Osteoblast (primary cell): ENCODE data around the gene TLNRD1. TPM values are rescaled to one million over a fixed set of nuclear protein-coding genes. Genes with fewer than 3 reads are reported as not detected.

Experiments used
- DNase-seq: peaks from one replicate; pipeline ENCODE4 v3.0.0; 2011; ENCODE audit warnings: low spot score, mixed read lengths; ENCODE audit not compliant: insufficient read length; ENCODE audit errors: missing footprints
- H2AFZ ChIP-seq: 2 replicates; pipeline ENCODE4 v1.6.0; 2011; ENCODE audit warnings: mild to moderate bottlenecking, low read length
- H3K27ac ChIP-seq: 2 replicates; pipeline ENCODE4 v1.5.1; 2011; ENCODE audit warnings: mild to moderate bottlenecking, low read depth, low read length, moderate library complexity
- H3K27me3 ChIP-seq: 2 replicates; pipeline ENCODE4 v1.6.0; 2012; ENCODE audit warnings: mild to moderate bottlenecking, control low read depth, inconsistent platforms, low read length, moderate library complexity; ENCODE audit not compliant: insufficient read depth
- H3K36me3 ChIP-seq: 2 replicates; pipeline ENCODE4 v1.5.1; 2011; ENCODE audit warnings: mild to moderate bottlenecking, low read length, control low read depth, moderate library complexity; ENCODE audit not compliant: insufficient read depth
- H3K4me1 ChIP-seq: 2 replicates; pipeline ENCODE4 v1.5.1; 2011; ENCODE audit warnings: mild to moderate bottlenecking, low read length, control low read depth, moderate library complexity; ENCODE audit not compliant: insufficient read depth
- H3K4me2 ChIP-seq: 2 replicates; pipeline ENCODE4 v1.6.0; 2011; ENCODE audit warnings: mild to moderate bottlenecking, low read length; ENCODE audit not compliant: insufficient read depth
- H3K4me3 ChIP-seq: fragments of 200-600 bp; sonication (generic); 3 replicates; pipeline ENCODE4 v1.5.1; 2012; ENCODE audit warnings: mild to moderate bottlenecking, low read length, inconsistent platforms; ENCODE audit not compliant: insufficient read depth
- H3K79me2 ChIP-seq: 2 replicates; pipeline ENCODE4 v1.6.0; 2012; ENCODE audit warnings: mild to moderate bottlenecking, low read length, control low read depth, inconsistent platforms; ENCODE audit not compliant: insufficient read depth
- H3K9me3 ChIP-seq: 2 replicates; pipeline ENCODE4 v1.5.1; 2011; ENCODE audit warnings: low read depth, low read length, control low read depth
- H4K20me1 ChIP-seq: 2 replicates; pipeline ENCODE4 v1.6.0; 2012; ENCODE audit warnings: mild to moderate bottlenecking, low read length, control low read depth; ENCODE audit not compliant: insufficient read depth
- total RNA-seq: library from RNA; depleted of rRNA; stranded (reverse); fragments of >200 nt; gene quantifications from 2 replicates; pipeline ENCODE4 v1.2.3, GENCODE V29; 2012
- TF ChIP-seq, protein P1 (sequence below): IDR thresholded peaks from 2 replicates; pipeline ENCODE4 v1.5.1; 2011; ENCODE audit warnings: mild to moderate bottlenecking, low read depth, low read length, moderate library complexity; ENCODE audit errors: extremely low read depth

TLNRD1 gene
- total RNA-seq, 1 donor, result 7.6 TPM

DNA sequence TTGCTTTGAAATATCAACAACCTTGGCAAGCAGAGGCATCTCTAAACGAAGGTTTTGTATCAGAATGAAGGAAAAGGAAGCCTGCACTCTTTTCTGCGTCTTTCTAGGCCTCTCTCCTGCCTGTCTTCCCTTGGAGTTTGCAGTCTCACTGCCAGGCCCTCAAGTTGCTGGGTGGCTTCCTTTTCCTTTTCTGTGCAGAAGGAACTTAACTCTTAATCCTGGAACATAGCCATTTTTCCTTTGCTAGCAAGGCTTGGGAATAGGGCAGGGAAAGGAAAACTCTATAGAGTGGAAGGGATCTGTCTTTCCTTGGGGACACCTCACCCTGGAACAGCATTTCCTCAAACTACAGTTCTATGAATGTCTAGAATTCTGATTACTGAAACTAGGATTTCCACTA, 32.8 kb downstream of the TLNRD1 start:
- DNase-seq, result no peak
- no peak overlapping the region for H3K4me2 ChIP-seq
- TF ChIP-seq, protein P1, sequence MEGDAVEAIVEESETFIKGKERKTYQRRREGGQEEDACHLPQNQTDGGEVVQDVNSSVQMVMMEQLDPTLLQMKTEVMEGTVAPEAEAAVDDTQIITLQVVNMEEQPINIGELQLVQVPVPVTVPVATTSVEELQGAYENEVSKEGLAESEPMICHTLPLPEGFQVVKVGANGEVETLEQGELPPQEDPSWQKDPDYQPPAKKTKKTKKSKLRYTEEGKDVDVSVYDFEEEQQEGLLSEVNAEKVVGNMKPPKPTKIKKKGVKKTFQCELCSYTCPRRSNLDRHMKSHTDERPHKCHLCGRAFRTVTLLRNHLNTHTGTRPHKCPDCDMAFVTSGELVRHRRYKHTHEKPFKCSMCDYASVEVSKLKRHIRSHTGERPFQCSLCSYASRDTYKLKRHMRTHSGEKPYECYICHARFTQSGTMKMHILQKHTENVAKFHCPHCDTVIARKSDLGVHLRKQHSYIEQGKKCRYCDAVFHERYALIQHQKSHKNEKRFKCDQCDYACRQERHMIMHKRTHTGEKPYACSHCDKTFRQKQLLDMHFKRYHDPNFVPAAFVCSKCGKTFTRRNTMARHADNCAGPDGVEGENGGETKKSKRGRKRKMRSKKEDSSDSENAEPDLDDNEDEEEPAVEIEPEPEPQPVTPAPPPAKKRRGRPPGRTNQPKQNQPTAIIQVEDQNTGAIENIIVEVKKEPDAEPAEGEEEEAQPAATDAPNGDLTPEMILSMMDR, result no peak
- H3K9me3 ChIP-seq, result no peaks in the 10 kb centered on the region
- H3K4me1 ChIP-seq, result no peaks in the 10 kb centered on the region
- H3K27ac ChIP-seq, result no peak overlapping the region
- H3K27me3 ChIP-seq, result no peaks in the 10 kb centered on the region
- no peaks in the 10 kb centered on the region for H4K20me1 ChIP-seq
- no peak overlapping the region for H2AFZ ChIP-seq
- no peak overlapping the region for H3K4me3 ChIP-seq
- no peaks in the 10 kb centered on the region for H3K36me3 ChIP-seq
- no peaks in the 10 kb centered on the region for H3K79me2 ChIP-seq

DNA sequence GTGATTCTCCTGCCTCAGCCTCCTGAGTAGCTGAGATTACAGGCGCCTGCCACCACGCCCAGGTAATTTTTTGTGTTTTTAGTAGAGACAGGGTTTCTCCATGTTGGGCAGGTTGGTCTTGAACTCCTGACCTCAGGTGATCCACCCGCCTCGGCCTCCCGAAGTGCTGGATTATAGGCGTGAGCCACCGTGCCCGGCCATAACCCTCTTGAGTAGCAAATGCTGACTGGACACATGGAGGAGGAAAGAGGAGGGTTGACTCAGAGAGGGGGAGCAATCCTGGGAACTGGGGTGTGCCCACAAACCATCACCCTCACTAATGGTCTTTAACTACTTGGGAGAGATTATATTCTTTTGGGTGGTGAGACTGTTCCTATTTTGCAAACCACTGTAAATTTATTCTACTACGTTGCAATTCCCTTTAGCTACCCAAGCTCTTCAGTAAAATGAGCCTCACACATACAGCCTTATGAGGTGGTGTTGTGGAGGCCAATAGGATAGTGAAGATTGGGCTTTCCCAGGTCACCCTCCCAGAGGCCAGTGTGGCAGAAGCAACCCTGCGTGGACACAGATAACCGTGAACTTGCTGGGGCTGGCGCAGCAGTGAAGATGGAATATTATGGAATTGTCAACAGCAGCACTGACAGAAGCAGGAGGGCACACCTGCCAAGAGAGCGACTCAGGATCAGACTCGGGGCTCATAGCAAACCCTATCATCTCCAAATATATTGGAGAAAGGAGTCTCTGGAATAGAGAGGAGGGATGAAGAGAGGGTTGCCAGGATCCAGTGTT, 37.4 kb downstream of the TLNRD1 start:
- Histone ChIP-seq H3K27me3 (no peaks in the 10 kb centered on the region), H2AFZ (no peak overlapping the region), H3K79me2 (no peaks in the 10 kb centered on the region), H3K27ac (no peak overlapping the region), H4K20me1 (no peaks in the 10 kb centered on the region), H3K4me3 (no peak overlapping the region), H3K36me3 (no peaks in the 10 kb centered on the region), H3K4me2 (no peak overlapping the region), H3K4me1 (no peaks in the 10 kb centered on the region), H3K9me3 (no peaks in the 10 kb centered on the region)
- peak; percentile 17 for DNase-seq
- TF ChIP-seq, protein P1, result no peak

DNA sequence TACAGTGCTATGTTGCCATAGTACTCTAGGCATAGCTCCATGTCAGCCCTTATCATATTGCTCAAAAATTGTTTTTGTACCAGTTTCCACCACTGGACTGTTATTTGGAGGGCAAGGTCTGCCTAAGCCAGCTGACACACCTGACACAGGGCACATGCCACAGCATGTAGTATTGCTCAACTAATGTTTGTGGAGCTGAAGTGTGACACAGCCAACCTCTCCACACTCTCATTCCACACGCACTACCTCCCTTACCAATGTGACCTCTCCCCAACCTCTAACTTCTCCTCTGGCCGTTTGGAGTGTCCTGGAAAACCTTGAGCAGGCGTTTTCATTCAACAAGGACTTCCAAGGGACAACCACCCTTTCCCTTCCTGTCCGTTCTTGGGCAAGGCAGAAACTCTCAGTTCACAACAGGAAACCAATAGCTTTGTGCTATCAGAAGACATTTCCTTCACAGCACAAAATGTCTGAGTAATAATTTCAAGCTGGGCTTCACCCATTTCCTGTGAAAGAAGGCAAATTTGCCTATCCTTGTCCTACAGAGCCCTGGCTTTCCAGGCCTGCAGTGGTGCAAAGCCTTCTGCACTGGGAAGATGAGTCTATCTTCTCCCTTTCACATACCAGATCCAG, 38.4 kb downstream of the TLNRD1 start:
- Histone ChIP-seq H3K4me1 (no peaks in the 10 kb centered on the region), H3K27me3 (no peaks in the 10 kb centered on the region), H4K20me1 (no peaks in the 10 kb centered on the region), H3K79me2 (no peaks in the 10 kb centered on the region), H3K4me3 (no peak overlapping the region), H2AFZ (no peak overlapping the region), H3K9me3 (no peaks in the 10 kb centered on the region), H3K36me3 (no peaks in the 10 kb centered on the region), H3K4me2 (no peak overlapping the region), H3K27ac (no peak overlapping the region)
- TF ChIP-seq, protein P1, result no peak
- no peak for DNase-seq

DNA sequence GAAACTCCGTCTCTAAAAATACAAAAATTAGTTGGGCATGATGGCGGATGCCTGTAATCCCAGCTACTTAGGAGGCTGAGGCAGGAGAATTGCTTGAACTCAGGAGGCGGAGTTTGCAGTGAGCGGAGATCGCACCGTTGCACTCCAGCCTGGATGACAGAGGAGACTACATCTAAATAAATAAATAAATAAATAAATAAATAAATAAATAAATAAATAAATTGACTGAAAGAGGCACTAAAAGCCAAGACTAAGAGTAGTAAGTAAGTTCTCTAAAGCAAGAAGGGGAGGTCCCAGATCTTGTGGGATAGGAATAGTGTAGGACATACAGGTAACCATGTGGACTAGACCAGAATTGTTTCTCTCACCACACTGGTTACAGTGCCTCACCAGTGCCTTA, 40.0 kb downstream of the TLNRD1 start:
- Histone ChIP-seq H3K27me3 (no peaks in the 10 kb centered on the region), H3K79me2 (no peaks in the 10 kb centered on the region), H3K36me3 (no peaks in the 10 kb centered on the region), H3K4me3 (no peak overlapping the region), H4K20me1 (no peaks in the 10 kb centered on the region), H3K4me1 (no peaks in the 10 kb centered on the region), H2AFZ (no peak overlapping the region), H3K4me2 (no peak overlapping the region), H3K27ac (no peak overlapping the region), H3K9me3 (no peaks in the 10 kb centered on the region)
- DNase-seq, result no peak
- TF ChIP-seq, protein P1, result no peak
